GM21723 (cell line): Measurements from ENCODE around the gene ANKRD40CL.

ENCODE experiments used
- ATAC-seq: cut with Tn5 transposase; IDR thresholded peaks from one replicate; pipeline ENCODE4 v1.9.1; 2021; ENCODE audit warnings: mild to moderate bottlenecking, moderate library complexity; ENCODE audit not compliant: unreplicated experiment

The ANKRD40CL gene

DNA sequence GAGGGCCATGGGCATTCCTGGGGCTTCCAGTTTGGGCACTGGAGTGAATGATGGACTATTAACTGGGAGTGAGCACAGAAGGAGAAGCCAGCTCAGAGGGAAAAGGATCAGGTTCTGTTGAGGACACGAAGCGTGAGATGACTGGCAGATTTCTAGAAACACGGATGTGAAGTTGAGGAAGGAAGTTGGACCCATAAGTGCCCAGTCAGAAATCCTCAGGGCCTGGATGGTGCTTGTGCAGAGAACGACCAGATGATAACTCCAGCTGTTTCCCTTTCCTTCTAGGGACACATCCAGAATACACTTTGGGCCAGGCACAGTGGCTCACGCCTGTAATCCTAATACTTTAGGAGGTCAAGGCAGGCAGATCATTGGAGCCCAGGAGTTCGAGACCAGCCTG lies 23.3 kb upstream of the ANKRD40CL start:
- no peak for ATAC-seq

DNA sequence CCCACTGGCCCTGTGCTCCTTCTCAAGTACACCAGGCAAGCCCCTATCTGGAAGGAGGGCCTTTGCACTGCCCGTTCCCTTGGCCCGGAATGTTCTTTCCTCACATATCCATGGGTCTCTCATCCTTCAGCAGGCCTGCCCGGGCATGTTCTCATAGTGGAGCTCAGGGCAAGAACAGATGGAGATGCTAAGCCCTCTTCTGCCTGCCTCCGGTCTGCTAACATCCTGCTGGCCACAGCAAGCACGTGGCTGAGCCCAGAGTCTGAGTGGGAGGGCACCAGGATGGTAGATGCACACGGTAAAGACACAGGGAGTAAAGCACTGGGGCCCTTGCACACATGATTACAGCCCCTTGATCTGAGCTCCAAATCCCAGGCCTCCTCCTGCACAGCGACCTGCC lies 19.8 kb upstream of the ANKRD40CL start:
- ATAC-seq, result no peak

DNA sequence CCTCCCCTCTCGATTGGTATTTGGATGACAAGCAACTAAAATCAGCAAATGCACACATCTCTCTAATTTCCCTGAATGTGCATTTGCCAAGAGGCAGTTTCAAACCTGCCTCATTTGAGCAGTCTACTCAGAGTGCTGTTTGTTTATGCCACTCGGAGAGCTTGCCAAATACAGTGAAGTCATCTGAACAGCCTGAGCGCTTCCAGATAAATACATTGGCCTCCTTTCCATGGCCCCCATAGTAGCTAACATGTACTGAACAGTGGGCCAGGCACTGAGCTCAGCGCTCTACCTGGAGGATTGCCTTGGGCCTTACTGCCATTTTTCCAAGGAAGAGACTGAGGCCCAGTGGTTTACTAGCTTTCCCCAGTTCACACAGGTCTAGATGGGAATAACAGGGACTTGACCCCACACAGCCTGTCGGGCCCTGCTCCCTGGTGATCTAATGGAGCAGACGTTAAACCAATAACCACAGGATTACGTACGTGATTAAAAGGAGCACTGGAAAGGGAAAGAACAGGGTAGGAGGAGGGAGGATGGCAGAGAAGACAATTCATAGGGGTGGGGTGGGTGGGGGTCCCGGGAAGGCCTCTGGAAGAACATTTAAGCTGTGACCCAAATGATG lies 18.7 kb upstream of the ANKRD40CL start:
- ATAC-seq, result no peak

DNA sequence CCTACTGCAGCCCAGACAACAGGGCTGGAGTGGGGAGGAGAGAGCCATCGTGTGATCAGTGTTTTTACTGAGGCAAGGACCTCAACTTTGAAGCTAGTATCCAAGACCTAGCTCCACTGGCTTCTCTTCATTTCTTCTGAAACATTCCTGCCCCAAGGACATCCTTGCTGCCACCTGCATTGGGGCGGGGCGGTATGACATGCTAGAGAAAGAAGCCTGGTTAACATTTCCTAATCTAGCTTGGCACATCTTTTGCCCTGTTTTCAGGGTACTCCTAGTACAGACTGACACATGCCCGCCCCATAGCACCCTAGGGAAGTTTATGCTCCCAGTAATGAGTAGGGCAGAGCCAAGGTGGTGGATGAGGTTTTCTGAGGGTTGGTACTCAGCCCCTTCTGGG lies 17.8 kb upstream of the ANKRD40CL start:
- no peak for ATAC-seq

DNA sequence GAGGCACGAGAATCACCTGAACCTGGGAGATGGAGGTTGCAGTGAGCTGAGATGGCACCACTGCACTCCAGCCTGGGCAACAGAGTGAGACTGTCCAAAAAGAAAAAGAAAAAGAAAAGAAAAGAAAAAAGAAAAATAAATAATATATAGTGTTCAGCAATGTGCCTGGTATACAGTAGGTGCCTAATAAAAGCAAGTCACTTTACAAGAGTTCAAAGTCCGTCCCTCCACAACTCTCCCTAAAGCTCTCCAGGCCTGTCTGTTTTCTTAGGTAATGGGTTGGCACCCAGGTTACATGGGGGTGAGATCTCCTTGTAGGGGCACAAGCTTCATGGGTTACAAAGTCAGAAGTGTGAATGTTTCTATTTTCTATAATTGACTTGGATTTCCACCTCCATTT lies 16.6 kb upstream of the ANKRD40CL start:
- ATAC-seq, result no peak

DNA sequence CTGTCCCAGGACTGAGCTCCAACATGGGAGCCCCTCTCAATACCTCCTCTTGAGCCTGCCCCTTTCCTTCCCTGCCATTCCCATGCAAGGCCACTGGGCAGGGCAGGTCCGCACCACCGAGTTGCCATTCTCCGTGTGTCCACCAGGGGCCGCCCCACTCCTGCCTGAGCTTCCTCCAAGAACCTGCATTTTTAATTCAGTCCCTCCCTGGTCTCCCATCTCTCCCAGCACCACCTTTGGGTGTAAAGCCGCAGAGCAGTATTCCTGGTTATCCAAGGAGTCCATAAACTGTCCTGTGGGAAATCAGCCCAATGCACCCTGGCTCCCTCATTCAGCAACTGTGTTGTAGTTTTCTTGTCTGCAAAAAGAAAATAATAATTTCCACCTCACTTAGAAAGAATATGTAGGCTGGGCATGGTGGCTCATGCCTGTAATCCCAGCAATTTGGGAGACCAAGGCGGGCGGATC lies 15.9 kb upstream of the ANKRD40CL start:
- ATAC-seq, result no peak

DNA sequence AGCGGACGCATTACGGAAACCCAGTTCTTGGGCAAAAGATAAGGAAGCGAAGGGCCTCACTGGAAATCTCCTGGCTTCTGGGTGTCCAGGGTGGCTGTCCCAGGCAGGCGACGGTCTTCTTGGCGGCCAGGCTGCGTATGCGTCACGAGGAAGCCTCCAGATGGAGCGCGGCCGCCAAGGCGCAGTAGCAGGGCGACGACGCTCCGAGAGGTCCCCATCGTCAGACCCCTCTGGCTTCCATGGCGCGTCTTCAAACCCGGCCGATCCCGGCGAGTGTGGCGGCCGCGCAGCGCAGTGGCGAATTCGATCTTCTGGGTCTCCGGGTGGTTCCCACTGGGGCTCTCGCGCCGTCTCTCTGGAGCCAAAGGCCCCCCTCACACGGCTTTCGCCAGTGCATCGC lies 13.8 kb upstream of the ANKRD40CL start:
- ATAC-seq, result no peak

DNA sequence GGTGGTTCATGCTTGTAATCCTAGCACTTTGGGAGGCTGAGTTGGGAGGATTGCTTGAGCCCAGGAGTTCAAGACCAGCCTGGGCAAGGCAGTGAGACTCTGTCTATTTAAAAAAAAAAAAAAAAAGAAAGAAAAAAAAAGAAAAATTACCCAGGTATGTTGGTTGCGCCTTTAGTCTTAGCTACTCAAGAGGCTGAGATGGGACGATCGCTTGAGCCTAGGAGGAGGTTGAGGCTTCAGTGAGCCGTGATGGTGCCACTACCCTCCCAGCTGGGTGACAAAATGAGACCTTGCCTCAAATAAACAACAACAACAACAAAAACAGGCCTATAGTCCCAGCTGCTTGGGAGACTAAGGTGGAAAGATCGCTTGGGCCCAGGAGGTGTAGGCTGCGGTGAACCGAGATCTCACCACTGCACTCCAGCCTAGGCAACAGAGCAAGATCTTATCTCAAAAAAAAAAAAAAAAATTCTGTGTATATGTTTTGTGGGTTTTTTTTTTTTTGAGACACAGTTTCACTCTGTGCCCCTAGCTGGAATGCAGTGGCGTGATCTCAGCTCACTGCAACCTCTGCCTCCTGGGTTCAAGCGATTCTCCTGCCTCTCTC lies 12.5 kb upstream of the ANKRD40CL start:
- no peak for ATAC-seq

DNA sequence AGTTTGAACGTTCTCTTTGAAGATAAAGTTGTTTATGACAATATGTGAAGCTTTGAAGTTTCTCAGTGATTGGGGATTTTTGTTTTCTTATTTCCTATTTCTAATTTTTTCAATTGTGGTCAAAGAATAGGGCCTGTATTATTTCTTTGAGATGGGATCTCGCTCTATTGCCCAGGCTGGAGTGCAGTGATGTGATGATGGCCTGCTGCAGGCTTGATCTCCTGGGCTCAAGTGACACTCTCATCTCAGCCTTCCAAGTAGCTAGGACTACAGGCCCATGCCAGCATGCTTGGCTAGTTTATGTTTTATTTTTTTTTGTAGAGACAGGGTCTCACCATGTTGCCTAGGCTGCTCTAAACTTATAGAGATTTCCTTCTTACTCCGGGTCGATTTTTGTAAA lies 11.7 kb upstream of the ANKRD40CL start:
- no peak for ATAC-seq

DNA sequence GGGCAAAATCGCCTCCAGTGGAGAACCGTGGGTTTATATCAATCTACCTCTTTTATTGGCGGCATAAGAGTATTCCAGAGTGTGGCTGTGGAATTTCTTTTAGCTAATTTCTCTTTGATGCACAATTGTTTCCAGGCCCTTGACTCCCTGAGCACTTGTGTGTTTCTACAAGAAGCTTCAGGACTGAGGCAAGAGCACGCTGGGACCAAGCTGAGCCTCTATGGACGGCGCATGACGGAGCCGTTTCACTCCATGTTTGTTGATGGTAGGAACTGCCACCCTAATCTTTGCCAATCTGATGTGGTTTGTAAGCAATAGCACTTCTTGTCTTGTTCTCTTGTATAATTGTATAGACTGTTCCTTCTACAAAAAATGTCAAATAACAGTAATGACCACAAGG lies 11.2 kb upstream of the ANKRD40CL start:
- no peak for ATAC-seq

DNA sequence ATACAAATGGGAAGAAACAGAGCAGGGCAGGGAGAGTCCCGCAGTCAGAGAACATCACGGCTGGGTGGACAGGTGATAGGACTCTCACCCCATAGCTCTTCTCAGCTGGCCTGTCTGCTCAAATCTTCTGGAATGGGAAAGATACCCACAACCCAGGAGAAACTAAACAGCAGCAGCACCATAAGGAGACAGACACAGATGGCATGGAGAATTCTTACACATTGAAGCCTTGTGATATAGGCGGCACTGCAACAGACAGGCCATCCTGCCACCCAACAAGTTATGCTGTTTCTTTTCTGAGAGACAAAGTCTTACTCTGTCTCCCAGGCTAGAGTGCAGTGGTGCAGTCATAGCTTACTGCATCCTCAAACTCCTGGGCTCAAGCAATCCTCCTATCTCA lies 8.6 kb upstream of the ANKRD40CL start:
- ATAC-seq, result no peak

DNA sequence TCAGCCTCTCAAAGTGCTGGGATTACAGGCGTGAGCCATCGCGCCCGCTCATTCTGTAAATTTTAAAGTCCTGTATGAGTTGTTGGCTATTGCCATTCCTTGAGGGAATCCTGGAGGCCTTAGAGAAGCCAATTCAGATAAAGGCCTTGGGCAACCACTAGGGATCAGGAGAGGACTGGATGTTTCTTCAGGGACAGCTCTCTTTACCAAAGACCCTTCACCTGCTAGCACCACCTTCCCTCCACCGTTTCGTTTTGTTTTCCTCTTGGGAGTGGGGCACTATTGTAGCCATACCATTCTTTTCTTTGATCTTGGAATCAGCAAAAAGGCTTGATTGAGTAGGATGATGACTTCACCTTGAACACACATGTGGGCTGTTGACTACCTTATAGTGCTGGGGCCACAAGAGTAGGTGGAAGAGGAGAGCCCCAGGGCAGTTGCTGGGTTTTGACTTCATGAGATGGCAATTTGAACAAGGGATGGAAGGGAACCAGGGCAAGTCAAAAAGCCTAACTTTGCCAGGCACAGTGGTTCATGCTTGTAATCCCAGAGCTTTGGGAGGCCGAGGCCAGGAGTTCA lies 7.0 kb upstream of the ANKRD40CL start:
- ATAC-seq, result no peak

DNA sequence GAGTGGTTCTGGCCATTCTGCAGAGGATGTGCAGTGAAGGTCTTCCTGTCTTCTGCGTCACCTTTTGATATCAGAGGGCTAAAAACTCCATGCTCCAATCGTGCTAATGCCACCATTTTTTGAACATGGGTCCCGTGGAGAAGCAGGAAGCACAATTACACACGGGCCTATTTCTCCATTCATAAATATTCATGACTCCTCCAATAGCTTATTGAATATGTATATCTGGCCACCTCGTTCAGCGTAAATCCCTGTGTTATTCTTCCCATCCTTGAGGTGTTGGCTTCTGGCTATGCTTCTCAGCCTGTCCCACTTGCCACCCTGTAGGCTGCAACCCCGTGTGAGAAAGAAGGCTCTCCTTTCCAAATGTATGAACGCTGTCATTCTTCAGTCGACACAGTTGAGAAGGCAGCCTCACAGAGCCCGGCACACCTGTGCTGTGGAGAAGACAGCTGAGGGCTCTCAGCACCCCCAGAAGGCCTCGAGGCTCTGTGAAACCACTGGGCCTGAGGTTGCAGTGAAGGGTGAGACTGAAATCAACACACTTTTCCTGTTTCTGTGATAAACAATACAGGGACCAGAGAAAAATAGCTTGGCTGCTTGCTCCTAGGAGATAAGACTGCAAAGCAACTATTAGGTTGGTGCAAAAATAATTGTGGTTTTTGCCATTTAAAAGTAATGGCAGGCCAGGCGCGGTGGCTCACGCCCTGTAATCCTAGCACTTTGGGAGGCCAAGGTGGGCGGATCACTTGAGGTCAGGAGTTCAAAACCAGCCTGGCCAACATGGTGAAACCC lies 4.9 kb upstream of the ANKRD40CL start:
- no peak for ATAC-seq

DNA sequence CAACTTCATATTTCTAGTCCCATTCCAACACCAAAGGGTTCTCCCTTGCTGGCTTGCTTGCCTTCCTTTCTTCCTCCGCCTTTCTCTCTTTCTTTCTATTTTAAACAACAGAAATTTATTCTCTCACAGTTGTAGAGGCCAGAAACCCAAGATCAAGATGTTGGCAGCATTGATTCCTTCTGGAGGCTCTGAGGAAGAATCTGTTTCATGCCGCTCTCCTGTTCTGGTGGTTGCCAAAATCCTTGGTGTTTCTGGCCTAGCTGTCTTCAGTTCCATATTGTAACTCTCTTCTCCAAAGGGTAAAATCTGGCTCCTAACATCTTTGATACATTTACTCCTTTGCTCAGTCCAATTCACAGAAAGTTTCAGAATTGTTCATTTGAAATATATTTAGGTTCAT lies 3.0 kb upstream of the ANKRD40CL start:
- ATAC-seq, result no peak

DNA sequence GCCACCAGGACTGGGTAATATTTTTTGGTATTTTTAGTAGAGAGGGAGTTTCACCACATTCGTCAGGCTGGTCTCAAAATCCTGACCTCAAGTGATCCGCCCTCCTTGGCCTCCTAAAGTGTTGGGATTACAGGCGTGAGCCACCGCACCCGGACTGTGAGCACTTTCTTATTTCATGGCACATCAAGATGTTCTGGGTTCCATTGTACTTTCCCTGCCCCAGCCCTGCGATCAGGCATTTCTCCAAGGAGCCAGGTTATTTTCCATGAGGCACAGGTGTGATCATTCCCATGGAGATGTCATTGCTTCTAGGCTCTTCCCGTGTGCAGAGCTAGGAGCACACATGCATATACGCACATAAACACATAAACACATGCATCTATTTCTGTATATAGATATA lies 2.6 kb upstream of the ANKRD40CL start:
- no peak for ATAC-seq

DNA sequence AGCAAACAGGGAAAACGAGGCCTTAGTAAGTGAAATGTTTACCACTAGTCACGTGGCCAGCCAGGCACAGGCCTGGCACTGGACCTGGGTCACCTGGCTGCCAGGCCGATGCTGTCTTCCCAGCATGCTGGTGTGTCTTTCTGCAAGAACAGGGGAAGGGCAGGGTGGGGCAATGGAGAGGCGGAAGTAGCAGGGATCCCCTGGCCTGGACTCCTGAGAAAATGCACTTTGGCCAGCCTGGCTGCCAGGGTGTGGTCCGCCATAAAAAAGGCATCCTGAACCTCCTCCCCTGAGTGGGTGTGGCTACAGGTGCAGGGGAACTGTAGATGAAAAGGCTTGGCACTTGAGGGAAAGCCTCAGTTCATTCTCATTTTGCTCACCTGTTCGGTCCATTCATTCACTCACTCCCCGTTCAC lies 1.0 kb upstream of the ANKRD40CL start:
- ATAC-seq, result no peak

DNA sequence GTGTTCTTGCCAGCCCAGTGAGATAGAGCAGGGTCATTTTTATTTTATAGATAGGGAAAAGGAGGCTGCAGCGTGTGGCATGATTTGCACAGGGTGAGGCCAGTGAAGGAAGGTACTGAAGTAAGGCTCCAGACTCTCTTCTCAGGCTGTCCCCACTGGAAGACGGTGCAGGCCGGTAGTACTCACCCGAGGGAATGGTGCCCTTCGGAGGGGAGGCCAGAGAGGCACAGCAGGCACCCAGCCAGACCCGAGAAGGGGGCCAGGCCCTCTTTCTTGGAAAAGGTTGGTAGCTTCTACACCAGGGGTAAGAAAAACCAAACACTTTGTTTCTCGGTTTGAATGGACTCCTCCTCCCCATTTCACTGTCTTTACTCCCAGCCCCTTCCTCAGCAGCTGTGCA lies 288 bp downstream of the ANKRD40CL start:
- ATAC-seq, result no peak

DNA sequence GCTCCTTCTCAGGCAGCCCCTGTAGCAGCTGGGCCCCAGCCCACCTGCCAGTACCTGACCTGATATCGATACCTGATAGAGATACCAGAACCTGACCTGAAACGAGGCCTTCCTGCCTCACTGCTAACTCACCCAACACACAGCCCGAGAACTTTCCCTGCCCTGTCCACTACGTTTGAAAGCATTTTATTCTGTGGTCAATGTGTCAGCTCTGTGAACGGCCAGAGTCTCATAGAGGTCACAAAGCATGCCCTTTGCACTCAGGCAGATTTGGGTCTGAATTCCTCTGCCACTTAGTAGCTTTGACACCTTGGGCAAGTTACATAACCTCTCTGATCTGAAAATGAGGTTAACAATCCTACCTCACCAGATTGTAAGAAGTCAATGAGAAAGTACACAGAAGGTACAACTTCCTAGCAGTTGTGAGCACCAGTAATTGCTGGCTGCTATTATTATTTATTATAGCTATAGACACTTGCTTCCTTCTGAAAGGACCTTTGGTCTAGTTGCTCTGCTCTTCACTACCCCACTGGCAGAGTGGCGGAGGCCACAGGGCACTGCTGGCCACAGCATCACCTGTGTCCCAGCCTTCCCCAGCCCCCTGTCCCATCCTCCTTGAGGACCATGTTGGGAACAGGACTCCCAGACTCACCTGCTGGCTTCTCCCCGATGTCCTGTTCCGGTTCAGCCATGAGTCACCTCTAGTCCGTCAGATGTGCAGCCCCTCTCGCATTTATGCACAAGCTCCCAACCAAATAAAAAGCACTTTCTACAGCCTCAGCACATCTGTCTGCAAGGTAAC lies 895 bp downstream of the ANKRD40CL start:
- no peak for ATAC-seq

DNA sequence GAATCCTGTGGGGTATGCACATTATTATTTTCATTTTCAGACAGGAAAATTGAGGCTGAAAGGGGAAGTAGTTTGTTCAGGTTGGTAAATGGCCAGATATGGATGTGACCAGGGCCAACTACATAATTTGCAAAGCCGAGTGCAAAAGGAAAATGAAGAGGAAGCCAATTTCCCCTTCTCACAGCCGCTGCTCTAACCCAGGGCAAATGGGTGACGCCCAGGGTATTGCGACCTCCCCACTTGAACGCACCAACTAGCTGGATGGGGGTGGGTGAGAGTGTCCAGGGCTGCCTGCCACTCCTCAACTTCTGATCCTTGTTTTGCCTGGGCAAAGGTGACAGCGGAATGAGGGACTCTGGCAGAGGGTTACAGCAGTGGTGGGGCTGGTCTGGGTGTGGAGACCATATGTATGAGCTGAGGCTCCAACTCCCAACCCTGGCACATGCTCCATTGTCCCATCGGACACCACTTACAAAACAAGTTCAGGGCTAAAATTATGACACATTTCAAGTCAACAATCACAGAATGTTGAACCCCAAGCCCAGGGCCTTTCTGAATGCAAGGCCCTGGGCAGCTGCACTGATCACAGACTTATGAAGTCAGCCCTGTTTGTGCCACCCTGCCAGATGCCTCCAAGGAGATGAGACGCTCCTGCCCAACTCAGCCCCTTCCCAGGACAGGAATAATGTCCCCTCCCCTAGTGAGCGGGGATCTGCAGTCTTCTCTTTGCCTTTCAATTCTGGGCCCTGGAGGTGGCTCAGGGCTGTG lies 1.7 kb downstream of the ANKRD40CL start:
- peak; percentile 61 for ATAC-seq

DNA sequence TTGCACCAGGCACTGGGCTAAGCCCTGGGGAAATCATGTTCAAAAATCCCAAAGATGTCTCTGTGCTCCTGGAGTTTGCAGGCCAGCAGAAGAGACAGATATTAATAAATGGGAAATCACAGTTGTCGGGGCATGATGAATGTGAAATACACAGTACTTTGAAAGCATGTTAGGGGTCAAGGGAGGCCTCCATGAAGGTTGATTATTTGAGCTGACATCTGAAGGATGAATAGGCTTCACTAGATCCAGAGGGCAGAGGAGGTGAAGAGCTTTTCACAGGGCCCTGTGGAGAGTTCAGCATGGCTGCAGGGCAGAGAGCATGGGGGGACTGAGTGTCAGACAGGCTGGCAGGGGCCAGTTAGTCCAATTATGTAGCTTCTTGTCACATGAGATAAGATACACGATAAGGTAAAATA lies 2.6 kb downstream of the ANKRD40CL start:
- no peak for ATAC-seq
